ENCODE measurements around the gene GET3. TPM values are rescaled to one million over a fixed set of nuclear protein-coding genes. Genes with fewer than 3 reads are reported as not detected.

GET3 gene
- total and polyA plus RNA-seq, 2 donors (not counting 3 experiments of a cell fraction or from before 2014, with no cell fraction given): 74.8 to 197 TPM

- no peak overlapping the region for H3K4me2 ChIP-seq (ENCODE audit: insufficient read depth, low read length)
- peaks cover 0 to 18% of the 10 kb centered on the region in 2 experiments for H3K36me3 ChIP-seq (ENCODE audit: control insufficient read depth in 2 of 2, extremely low read depth in 1 of 2, insufficient read depth in 2 of 2, low read length in 2 of 2)
- BruUV-seq (replicated peaks): no TSS peak
- no peak overlapping the region for H3K27ac ChIP-seq (ENCODE audit: insufficient read depth, low read depth, low read length)
- H4K20me1 ChIP-seq (replicated peaks; ENCODE audit: control insufficient read depth, extremely low read depth, insufficient read depth, low read length): no peaks in the 10 kb centered on the region
- no peak for DNase-seq (ENCODE audit: low read depth, low spot score)
- H3K9ac ChIP-seq (replicated peaks; ENCODE audit: extremely low read depth, insufficient read depth, low read length): no peak overlapping the region
- H3K9me1 ChIP-seq (replicated peaks; ENCODE audit: control insufficient read depth, extremely low read depth, insufficient read depth, low read length): no peaks in the 10 kb centered on the region
- intact Hi-C loops (cut with micrococcal nuclease) (no loop called here), dilution Hi-C loops (cut with MboI; ENCODE audit: extremely low pct_ligation_motif_present, low sequenced_read_pairs) (no loop called here)
- no peaks in the 10 kb centered on the region for H3K9me3 ChIP-seq (replicated peaks; ENCODE audit: control insufficient read depth, insufficient read depth, low read length)
- no peak for FAIRE-seq
- ChIA-PET POLR2A (no interaction called here), CTCF (interaction anchor here (1.1 to 2.7 kb wide), 2 partner anchors 10 to 16 kb away, joined by 3 to 14 read pairs; no protein-coding TSS in a partner anchor)
- H3K4me3 ChIP-seq (replicated peaks in 1 of 3; ENCODE audit: insufficient read depth in 1 of 3, low read depth in 1 of 3, low read length in 3 of 3): no peak overlapping the region
- H2AFZ ChIP-seq (ENCODE audit: low read depth, low read length): no peak overlapping the region
- peaks cover 2% of the 10 kb centered on the region for H3K4me1 ChIP-seq (ENCODE audit: control insufficient read depth, extremely low read depth, insufficient read depth, low read length)
- H3K27me3 ChIP-seq (ENCODE audit: control insufficient read depth in 2 of 2, insufficient read depth in 2 of 2, low read length in 2 of 2): peaks cover 0 to 7% of the 10 kb centered on the region in 2 experiments
- no peaks in the 10 kb centered on the region for H3K79me2 ChIP-seq (ENCODE audit: control insufficient read depth, insufficient read depth, low read length)
- TF ChIP-seq EZH2 (IDR thresholded peaks at IDR 0.05; ENCODE audit: borderline replicate concordance, low read depth, low read length, severe bottlenecking) (no peak), FOS (IDR thresholded peaks at IDR 0.05; ENCODE audit: borderline replicate concordance, insufficient read depth, low read length) (no peak), POLR2AphosphoS5 (IDR thresholded peaks at IDR 0.05; ENCODE audit: insufficient read depth, low read depth, low read length) (no peak), CTCF (IDR thresholded peaks at IDR 0.05; ENCODE audit: extremely low read depth in 1 of 2, insufficient read depth in 1 of 2, low read depth in 1 of 2, low read length in 2 of 2) (no peak), MAX (IDR thresholded peaks at IDR 0.05; ENCODE audit: insufficient read depth, insufficient read length) (no peak), JUN (IDR thresholded peaks at IDR 0.05; ENCODE audit: borderline replicate concordance, insufficient read depth, insufficient read length, low read depth) (no peak), POLR2A (IDR thresholded peaks at IDR 0.05; ENCODE audit: low read depth, low read length) (no peak), MYC (IDR thresholded peaks at IDR 0.05; ENCODE audit: low read depth, low read length) (no peak), GATA2 (IDR thresholded peaks at IDR 0.05; ENCODE audit: insufficient read depth, insufficient read length, low read depth, low read length) (no peak)
Measured at GRCh38 chr19:12749938-12750521, 12.7 kb downstream of the GET3 start.

All from endothelial cell of umbilical vein (primary cell).